Measurements from ENCODE around the gene VCAN.

Gene VCAN

GRCh38 chr5:83570916-83571315, 99.4 kb downstream of the VCAN start:
- DNase-seq = no peak

GRCh38 chr5:83572271-83572670, 100.7 kb downstream of the VCAN start:
- no peak for DNase-seq

- no peak for DNase-seq
These were observed 104.8 kb downstream of the VCAN start for GRCh38 chr5:83576341-83576740.

- DNase-seq = no peak
These were observed 105.6 kb downstream of the VCAN start for GRCh38 chr5:83577036-83577636.

- no peak for DNase-seq
These were observed 112.3 kb downstream of the VCAN start for GRCh38 chr5:83583859-83584258.

GRCh38 chr5:83586874-83587776, 115.6 kb downstream of the VCAN start:
- no peak for DNase-seq

GRCh38 chr5:83589786-83590185, 118.2 kb downstream of the VCAN start:
- DNase-seq = no peak

- DNase-seq = no peak
These were observed 119.4 kb downstream of the VCAN start for GRCh38 chr5:83590966-83591365.

- no peak for DNase-seq
These were observed 123.7 kb downstream of the VCAN start for GRCh38 chr5:83595217-83595616.

GRCh38 chr5:83608122-83608521, 136.6 kb downstream of the VCAN start:
- no peak for DNase-seq

- DNase-seq = no peak
These were observed 143.3 kb downstream of the VCAN start for GRCh38 chr5:83614841-83615240.

- no peak for DNase-seq
These were observed 156.8 kb downstream of the VCAN start for GRCh38 chr5:83628360-83628759.
